DND-41 (cell line): ENCODE results near the gene AQP2.

Source experiments
- EZH2 ChIP-seq: IDR thresholded peaks from 3 replicates; pipeline ENCODE4 v1.6.1; 2012; ENCODE audit warnings: borderline replicate concordance, low read depth, mild to moderate bottlenecking, moderate library complexity, low read length, inconsistent platforms; ENCODE audit not compliant: severe bottlenecking
- TF ChIP-seq, protein P1 (sequence below): IDR thresholded peaks from 2 replicates; pipeline ENCODE4 v1.5.1; 2012; ENCODE audit warnings: borderline replicate concordance, low read length, moderate library complexity, mild to moderate bottlenecking; ENCODE audit not compliant: poor library complexity, severe bottlenecking; ENCODE audit errors: extremely low read depth

DNA sequence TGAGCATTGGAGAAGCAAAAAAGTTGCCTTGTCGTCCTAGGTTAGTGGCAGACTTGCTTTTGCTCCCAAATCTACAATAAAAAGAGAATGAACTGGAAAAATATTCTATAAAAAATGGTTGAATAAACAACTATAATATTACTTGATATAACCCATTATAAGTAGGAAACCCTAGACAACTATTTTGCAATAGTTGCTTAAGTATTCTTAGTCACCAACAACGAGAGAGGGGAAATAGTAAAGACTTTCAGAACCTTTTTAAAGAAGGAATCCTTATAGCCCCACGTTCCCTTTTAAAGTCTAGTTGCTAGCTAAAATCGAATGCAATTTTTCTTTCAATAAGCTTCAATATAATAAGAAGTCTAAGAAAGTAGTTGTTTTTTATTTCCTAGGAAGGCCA, 39.7 kb downstream of the AQP2 start:
- TF ChIP-seq, protein P1, sequence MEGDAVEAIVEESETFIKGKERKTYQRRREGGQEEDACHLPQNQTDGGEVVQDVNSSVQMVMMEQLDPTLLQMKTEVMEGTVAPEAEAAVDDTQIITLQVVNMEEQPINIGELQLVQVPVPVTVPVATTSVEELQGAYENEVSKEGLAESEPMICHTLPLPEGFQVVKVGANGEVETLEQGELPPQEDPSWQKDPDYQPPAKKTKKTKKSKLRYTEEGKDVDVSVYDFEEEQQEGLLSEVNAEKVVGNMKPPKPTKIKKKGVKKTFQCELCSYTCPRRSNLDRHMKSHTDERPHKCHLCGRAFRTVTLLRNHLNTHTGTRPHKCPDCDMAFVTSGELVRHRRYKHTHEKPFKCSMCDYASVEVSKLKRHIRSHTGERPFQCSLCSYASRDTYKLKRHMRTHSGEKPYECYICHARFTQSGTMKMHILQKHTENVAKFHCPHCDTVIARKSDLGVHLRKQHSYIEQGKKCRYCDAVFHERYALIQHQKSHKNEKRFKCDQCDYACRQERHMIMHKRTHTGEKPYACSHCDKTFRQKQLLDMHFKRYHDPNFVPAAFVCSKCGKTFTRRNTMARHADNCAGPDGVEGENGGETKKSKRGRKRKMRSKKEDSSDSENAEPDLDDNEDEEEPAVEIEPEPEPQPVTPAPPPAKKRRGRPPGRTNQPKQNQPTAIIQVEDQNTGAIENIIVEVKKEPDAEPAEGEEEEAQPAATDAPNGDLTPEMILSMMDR = no peak
- TF ChIP-seq EZH2 = no peak
